PC-9 (cell line): Measurements from ENCODE around the gene NUP35. TPM values are rescaled to one million over a fixed set of nuclear protein-coding genes. Genes with fewer than 3 reads are reported as not detected.

Experiments used
- BruUV-seq: library from RNA; stranded (reverse); fragments of 400-500 nt; replicated peaks from 2 replicates; lab custom pipeline; 2021; lab: Mats Ljungman, UMichigan
- CTCF ChIA-PET: fragments of 300-600 bp; sonication (Branson Sonifier 250); formaldehyde crosslinking; loops from one replicate; lab custom pipeline; 2022; ENCODE audit warnings: antibody characterized with exemption; lab: Charles Lee
- POLR2A ChIA-PET: fragments of 300-600 bp; sonication (Branson Sonifier 250); formaldehyde crosslinking; loops from one replicate; lab custom pipeline; 2022; ENCODE audit warnings: antibody characterized with exemption; ENCODE audit not compliant: unreplicated experiment; lab: Charles Lee
- DNase-seq, 2 experiments: peaks; one replicate each; pipeline versions ENCODE4 v3.0.0 to v3.0.0-alpha.2; 2015 to 2022; ENCODE audit warnings: mixed read lengths in 1 of 2
- H2AFZ ChIP-seq: fragments of 200-600 bp; sonication (generic); 2 replicates; pipeline ENCODE4 v1.8.1; 2017; ENCODE audit warnings: antibody characterized with exemption
- H3F3A ChIP-seq: fragments of 200-600 bp; sonication (generic); 2 replicates; pipeline ENCODE4 v1.8.1; 2017; ENCODE audit warnings: antibody characterized with exemption, mild to moderate bottlenecking, low read depth; ENCODE audit not compliant: insufficient read depth
- H3K27ac ChIP-seq: fragments of 200-600 bp; sonication (generic); 2 replicates; pipeline ENCODE4 v1.6.1; 2016; ENCODE audit warnings: mixed run types
- H3K27me3 ChIP-seq: fragments of 200-600 bp; sonication (generic); 2 replicates; pipeline ENCODE4 v1.6.1; 2016; ENCODE audit warnings: low read depth, mixed run types; ENCODE audit not compliant: insufficient read depth
- H3K36me3 ChIP-seq: fragments of 200-600 bp; sonication (generic); 2 replicates; pipeline ENCODE4 v1.6.1; 2016; ENCODE audit warnings: low read depth, mixed run types
- H3K4me1 ChIP-seq: fragments of 200-600 bp; sonication (generic); replicated peaks from 2 replicates; pipeline ENCODE4 v1.6.1; 2016; ENCODE audit warnings: mixed run types; ENCODE audit not compliant: insufficient read depth
- H3K4me2 ChIP-seq: fragments of 200-600 bp; sonication (generic); 2 replicates; pipeline ENCODE4 v1.6.1; 2017; ENCODE audit warnings: mixed run types
- H3K4me3 ChIP-seq: fragments of 200-600 bp; sonication (generic); 2 replicates; pipeline ENCODE4 v1.6.1; 2016; ENCODE audit warnings: mixed run types
- H3K79me2 ChIP-seq: fragments of 200-600 bp; sonication (generic); 2 replicates; pipeline ENCODE4 v1.6.1; 2017; ENCODE audit warnings: low read depth, mixed run types
- H3K9me2 ChIP-seq: fragments of 200-600 bp; sonication (generic); 2 replicates; pipeline ENCODE4 v1.8.1; 2017; ENCODE audit warnings: mild to moderate bottlenecking; ENCODE audit not compliant: insufficient read depth
- H3K9me3 ChIP-seq: fragments of 200-600 bp; sonication (generic); 2 replicates; pipeline ENCODE4 v1.8.1; 2016; ENCODE audit warnings: low read depth; ENCODE audit not compliant: insufficient read depth
- H4K20me1 ChIP-seq: fragments of 200-600 bp; sonication (generic); 2 replicates; pipeline ENCODE4 v1.8.1; 2017; ENCODE audit not compliant: insufficient read depth
- CTCF ChIP-seq: fragments of 200-600 bp; sonication (generic); conservative IDR thresholded peaks from 2 replicates; pipeline ENCODE4 v1.6.1; 2017; ENCODE audit warnings: mixed run types, antibody characterized with exemption, mild to moderate bottlenecking, moderate library complexity
- EZH2 ChIP-seq: fragments of 200-600 bp; sonication (generic); IDR thresholded peaks from 2 replicates; pipeline ENCODE4 v1.8.0; 2017; ENCODE audit warnings: antibody characterized with exemption, low read depth
- intact Hi-C: fragments of 100-400 bp; cut with micrococcal nuclease; formaldehyde crosslinking; loops from one replicate; pipeline ENCODE4 v1.10.0; 2022; ENCODE audit not compliant: unreplicated experiment
- total RNA-seq: library from RNA; stranded (reverse); gene quantifications from 2 replicates; pipeline ENCODE4 v1.2.3, GENCODE V29; 2021

NUP35 gene
- total RNA-seq, 1 experiment from 2014 or later: 35.5 TPM

GRCh38 chr2:183204397-183204796 lies 80.2 kb downstream of the NUP35 start:
- Histone ChIP-seq H3K9me3 (peaks cover 3% of the 10 kb centered on the region), H3K9me2 (no peaks in the 10 kb centered on the region), H3F3A (no peaks in the 10 kb centered on the region), H3K79me2 (no peaks in the 10 kb centered on the region), H3K27ac (no peak overlapping the region), H4K20me1 (no peaks in the 10 kb centered on the region), H3K27me3 (no peaks in the 10 kb centered on the region), H2AFZ (no peak overlapping the region), H3K4me3 (no peak overlapping the region), H3K36me3 (no peaks in the 10 kb centered on the region), H3K4me1 (no peaks in the 10 kb centered on the region), H3K4me2 (no peak overlapping the region)
- no peak for TF ChIP-seq CTCF
- TF ChIP-seq EZH2: no peak
- POLR2A ChIA-PET: no interaction called here
- no TSS peak for BruUV-seq
- CTCF ChIA-PET: no interaction called here
- no peak for DNase-seq
- intact Hi-C loops: no loop called here

GRCh38 chr2:183207110-183207509 lies 82.9 kb downstream of the NUP35 start:
- Histone ChIP-seq H2AFZ (no peak overlapping the region), H3K4me3 (no peak overlapping the region), H3K79me2 (no peaks in the 10 kb centered on the region), H3K4me1 (no peaks in the 10 kb centered on the region), H3K27ac (no peak overlapping the region), H3K9me2 (no peaks in the 10 kb centered on the region), H3K27me3 (no peaks in the 10 kb centered on the region), H3K9me3 (peaks cover 4% of the 10 kb centered on the region), H3K36me3 (no peaks in the 10 kb centered on the region), H4K20me1 (no peaks in the 10 kb centered on the region), H3K4me2 (no peak overlapping the region), H3F3A (no peaks in the 10 kb centered on the region)
- BruUV-seq: no TSS peak
- intact Hi-C loops: no loop called here
- TF ChIP-seq CTCF: no peak
- ChIA-PET CTCF (no interaction called here), POLR2A (no interaction called here)
- DNase-seq: no peak

- no peaks in the 10 kb centered on the region for H3K9me2 ChIP-seq
- intact Hi-C loops: no loop called here
- no peak overlapping the region for H3K4me3 ChIP-seq
- no peaks in the 10 kb centered on the region for H3K4me1 ChIP-seq
- no peaks in the 10 kb centered on the region for H3K27me3 ChIP-seq
- no peak for TF ChIP-seq CTCF
- TF ChIP-seq EZH2: no peak
- H3K4me2 ChIP-seq: no peak overlapping the region
- no peak overlapping the region for H3K27ac ChIP-seq
- no peak for DNase-seq
- H2AFZ ChIP-seq: no peak overlapping the region
- H4K20me1 ChIP-seq: no peaks in the 10 kb centered on the region
- no TSS peak for BruUV-seq
- no peaks in the 10 kb centered on the region for H3K36me3 ChIP-seq
- POLR2A ChIA-PET: no interaction called here
- CTCF ChIA-PET: interaction anchor here (0.7 kb wide), 1 partner anchor 84 kb away, joined by 6 read pairs; no protein-coding TSS in a partner anchor
- peaks cover 4% of the 10 kb centered on the region for H3K9me3 ChIP-seq
- H3K79me2 ChIP-seq: no peaks in the 10 kb centered on the region
- no peaks in the 10 kb centered on the region for H3F3A ChIP-seq
These were observed 85.3 kb downstream of the NUP35 start for GRCh38 chr2:183209395-183210028.

Other genes starting within 250 kb of the NUP35 start
- gene NCKAP1, start 86.0 kb upstream of the NUP35 start, total RNA-seq: 274 and 308 TPM in 2 replicates
- gene DUSP19, start 45.7 kb upstream of the NUP35 start, total RNA-seq: 6.2 and 8.6 TPM in 2 replicates